RWPE2 (cell line): ENCODE data around the gene NUP88.

ENCODE experiments used
- ATAC-seq: fragments of 200-7000 bp; cut with Tn5 transposase; 3 replicates; pipeline ENCODE4 v1.9.1; 2021; ENCODE audit warnings: low read depth
- DNase-seq: peaks from one replicate; pipeline ENCODE4 v3.0.0-alpha.2; 2020; ENCODE audit warnings: low spot score
- H3K27ac ChIP-seq: fragments of 450-650 bp; 2 replicates; pipeline ENCODE4 v1.5.1; 2017; ENCODE audit warnings: mild to moderate bottlenecking; ENCODE audit not compliant: poor library complexity, severe bottlenecking
- H3K27me3 ChIP-seq: fragments of 250-450 bp; sonication (Bioruptor Pico); 2 replicates; pipeline ENCODE4 v1.5.1; 2021; ENCODE audit warnings: mild to moderate bottlenecking, moderate library complexity; ENCODE audit not compliant: insufficient read depth, poor library complexity, severe bottlenecking
- H3K36me3 ChIP-seq: fragments of 250-450 bp; sonication (Bioruptor Pico); 2 replicates; pipeline ENCODE4 v1.5.1; 2020; ENCODE audit warnings: low read depth, mild to moderate bottlenecking, moderate library complexity
- H3K4me1 ChIP-seq: fragments of 250-450 bp; sonication (Bioruptor Pico); 2 replicates; pipeline ENCODE4 v1.5.1; 2021; ENCODE audit warnings: mild to moderate bottlenecking, moderate library complexity; ENCODE audit not compliant: insufficient read depth, poor library complexity, severe bottlenecking
- H3K4me3 ChIP-seq: fragments of 250-450 bp; sonication (Bioruptor Pico); 2 replicates; pipeline ENCODE4 v1.5.1; 2021; ENCODE audit warnings: mild to moderate bottlenecking, moderate library complexity; ENCODE audit not compliant: severe bottlenecking
- H3K9me3 ChIP-seq: fragments of 250-450 bp; sonication (Bioruptor Pico); 2 replicates; pipeline ENCODE4 v1.5.1; 2021; ENCODE audit warnings: mild to moderate bottlenecking, moderate library complexity; ENCODE audit not compliant: severe bottlenecking
- CTCF ChIP-seq: fragments of 450-650 bp; IDR thresholded peaks from one replicate; pipeline ENCODE4 v1.5.1; 2017; ENCODE audit warnings: mild to moderate bottlenecking, moderate library complexity; ENCODE audit not compliant: poor library complexity, severe bottlenecking

Gene NUP88

DNA sequence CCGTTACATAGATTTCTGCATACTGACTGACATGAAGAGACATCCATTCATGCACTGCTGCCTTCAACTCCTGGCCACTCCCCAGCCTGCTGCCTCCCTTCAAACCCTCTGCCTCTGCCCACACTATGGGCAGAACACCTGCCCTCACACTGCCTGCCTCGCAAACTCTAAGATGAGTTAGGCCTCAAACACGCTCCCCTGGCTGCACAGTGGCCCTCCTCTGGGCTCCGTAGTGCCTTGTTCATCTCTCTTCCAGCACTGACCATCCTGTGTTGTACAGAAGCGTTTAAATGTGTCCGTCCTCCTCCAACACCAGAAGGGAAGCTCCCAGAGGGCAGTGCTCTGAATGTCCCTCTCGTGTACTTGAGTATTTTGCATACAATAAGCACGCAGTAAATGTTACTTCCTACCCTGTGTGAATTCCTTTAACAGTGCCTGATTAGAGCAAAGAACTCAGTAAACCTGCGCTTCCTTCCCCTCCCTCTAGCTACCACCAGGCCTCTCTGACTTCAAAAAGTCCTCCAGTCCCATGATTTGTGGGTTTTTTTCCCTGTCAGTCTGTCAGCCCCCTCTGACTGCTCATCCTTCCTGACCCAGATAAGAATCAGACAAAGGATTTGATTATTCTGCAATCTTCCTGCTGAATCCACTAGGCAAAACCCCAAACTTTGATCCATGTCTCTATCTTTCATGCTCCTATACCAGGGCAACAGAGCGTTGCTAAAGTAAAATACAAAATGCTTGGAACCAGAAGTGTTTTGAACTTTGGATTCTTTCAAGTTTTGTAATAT is 45.5 kb upstream of the NUP88 start:
- H3K36me3 ChIP-seq, result peaks cover 30% of the 10 kb centered on the region
- H3K27me3 ChIP-seq, result no peaks in the 10 kb centered on the region
- peaks cover 9% of the 10 kb centered on the region for H3K4me1 ChIP-seq
- no peak overlapping the region for H3K27ac ChIP-seq
- H3K9me3 ChIP-seq, result no peaks in the 10 kb centered on the region
- DNase-seq (no peak), ATAC-seq (no peak)
- no peak overlapping the region for H3K4me3 ChIP-seq
- no peak for TF ChIP-seq CTCF

DNA sequence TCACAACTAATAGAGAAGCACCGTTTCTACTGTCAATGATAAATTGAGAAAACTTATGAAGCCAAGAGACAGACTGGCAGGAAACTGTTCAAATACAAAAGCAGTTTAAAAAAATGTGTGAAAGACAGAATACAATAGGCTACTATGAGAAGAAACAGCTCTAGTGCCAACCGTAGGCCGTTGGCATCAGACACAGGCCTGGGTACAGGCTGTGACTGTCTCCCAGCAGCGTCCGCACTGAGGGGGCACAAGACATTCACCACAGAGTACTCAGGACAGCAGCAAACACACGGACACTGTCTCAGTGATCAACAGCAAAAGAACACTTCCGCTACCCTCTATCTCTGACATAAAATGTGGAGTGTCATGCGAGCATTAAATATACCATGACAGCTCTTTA is 27.3 kb upstream of the NUP88 start:
- no peak overlapping the region for H3K27ac ChIP-seq
- H3K4me3 ChIP-seq, result no peak overlapping the region
- H3K4me1 ChIP-seq, result no peaks in the 10 kb centered on the region
- H3K36me3 ChIP-seq, result peaks cover 85% of the 10 kb centered on the region
- no peak for TF ChIP-seq CTCF
- no peak for ATAC-seq
- no peaks in the 10 kb centered on the region for H3K27me3 ChIP-seq
- no peak for DNase-seq
- no peaks in the 10 kb centered on the region for H3K9me3 ChIP-seq

DNA sequence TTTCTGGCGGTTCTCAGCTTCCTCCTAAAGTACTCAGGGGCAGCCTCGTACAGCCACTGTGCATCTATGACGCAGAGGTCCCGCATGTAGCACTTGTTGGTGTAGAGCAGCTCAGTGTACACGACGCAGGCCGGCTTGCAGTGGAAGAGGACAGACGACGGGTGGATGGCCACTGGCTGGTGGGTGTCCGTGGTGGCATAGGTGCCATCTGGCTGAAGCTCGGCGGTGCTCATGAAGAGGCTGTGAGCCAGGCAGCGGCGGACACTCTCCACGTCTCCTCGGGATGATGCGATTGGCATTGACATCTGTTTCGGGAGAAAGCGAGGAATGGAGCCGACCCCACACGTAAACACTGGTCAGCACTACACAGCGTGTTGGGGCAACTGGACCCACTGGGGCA is 24.7 kb upstream of the NUP88 start:
- DNase-seq (no peak), ATAC-seq (no peak)
- Histone ChIP-seq H3K27ac (no peak overlapping the region), H3K9me3 (no peaks in the 10 kb centered on the region), H3K36me3 (peaks cover 59% of the 10 kb centered on the region), H3K4me1 (no peaks in the 10 kb centered on the region), H3K27me3 (no peaks in the 10 kb centered on the region), H3K4me3 (no peak overlapping the region)
- no peak for TF ChIP-seq CTCF

- no peaks in the 10 kb centered on the region for H3K27me3 ChIP-seq
- no peak for TF ChIP-seq CTCF
These were observed 24.3 kb upstream of the NUP88 start for GRCh38 chr17:5443728-5444127.

DNA sequence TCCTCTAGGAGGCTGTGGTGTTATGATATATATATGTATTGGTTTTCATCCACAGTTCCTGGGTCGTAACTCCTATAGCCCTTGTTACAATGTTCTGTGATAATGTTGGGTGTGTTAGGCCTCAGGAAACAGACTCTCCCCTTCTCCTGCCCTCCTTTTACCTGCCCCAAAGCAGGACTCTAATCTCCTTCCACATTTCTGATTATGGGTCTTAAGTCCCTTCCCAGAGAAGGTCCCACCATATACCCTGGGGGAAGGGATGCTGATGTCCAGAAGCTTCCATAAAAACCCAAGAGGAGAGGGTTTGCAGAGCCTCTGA is 19.9 kb upstream of the NUP88 start:
- DNase-seq (no peak), ATAC-seq (no peak)
- no peak overlapping the region for H3K27ac ChIP-seq
- no peaks in the 10 kb centered on the region for H3K27me3 ChIP-seq
- H3K9me3 ChIP-seq, result no peaks in the 10 kb centered on the region
- H3K4me1 ChIP-seq, result peaks cover 7% of the 10 kb centered on the region
- H3K4me3 ChIP-seq, result peak overlapping the region; percentile 80
- TF ChIP-seq CTCF, result no peak
- peaks cover 53% of the 10 kb centered on the region for H3K36me3 ChIP-seq

More at GRCh38 chr17:5443728-5444127, 24.3 kb upstream of the NUP88 start:
- DNase-seq (no peak), ATAC-seq (no peak)
- no peak overlapping the region for H3K4me3 ChIP-seq
- H3K36me3 ChIP-seq, result peaks cover 54% of the 10 kb centered on the region
- H3K4me1 ChIP-seq, result no peaks in the 10 kb centered on the region
- H3K9me3 ChIP-seq, result no peaks in the 10 kb centered on the region
- H3K27ac ChIP-seq, result no peak overlapping the region
